DMS 273 (cell line): ENCODE results near the gene DDIAS.
A peak's percentile ranks its signal among the peaks of the same experiment; 100 is the strongest.
"Not testable (repeated sequence)": the region's sequence is repeated elsewhere in the genome, so short reads cannot be mapped to it uniquely, and the experiment has no call there.

Source experiments
- DNase-seq: peaks from one replicate; lab custom pipeline; 2025; ENCODE audit not compliant: unreplicated experiment; lab: John Stamatoyannopoulos, UW

DDIAS gene, protein sequence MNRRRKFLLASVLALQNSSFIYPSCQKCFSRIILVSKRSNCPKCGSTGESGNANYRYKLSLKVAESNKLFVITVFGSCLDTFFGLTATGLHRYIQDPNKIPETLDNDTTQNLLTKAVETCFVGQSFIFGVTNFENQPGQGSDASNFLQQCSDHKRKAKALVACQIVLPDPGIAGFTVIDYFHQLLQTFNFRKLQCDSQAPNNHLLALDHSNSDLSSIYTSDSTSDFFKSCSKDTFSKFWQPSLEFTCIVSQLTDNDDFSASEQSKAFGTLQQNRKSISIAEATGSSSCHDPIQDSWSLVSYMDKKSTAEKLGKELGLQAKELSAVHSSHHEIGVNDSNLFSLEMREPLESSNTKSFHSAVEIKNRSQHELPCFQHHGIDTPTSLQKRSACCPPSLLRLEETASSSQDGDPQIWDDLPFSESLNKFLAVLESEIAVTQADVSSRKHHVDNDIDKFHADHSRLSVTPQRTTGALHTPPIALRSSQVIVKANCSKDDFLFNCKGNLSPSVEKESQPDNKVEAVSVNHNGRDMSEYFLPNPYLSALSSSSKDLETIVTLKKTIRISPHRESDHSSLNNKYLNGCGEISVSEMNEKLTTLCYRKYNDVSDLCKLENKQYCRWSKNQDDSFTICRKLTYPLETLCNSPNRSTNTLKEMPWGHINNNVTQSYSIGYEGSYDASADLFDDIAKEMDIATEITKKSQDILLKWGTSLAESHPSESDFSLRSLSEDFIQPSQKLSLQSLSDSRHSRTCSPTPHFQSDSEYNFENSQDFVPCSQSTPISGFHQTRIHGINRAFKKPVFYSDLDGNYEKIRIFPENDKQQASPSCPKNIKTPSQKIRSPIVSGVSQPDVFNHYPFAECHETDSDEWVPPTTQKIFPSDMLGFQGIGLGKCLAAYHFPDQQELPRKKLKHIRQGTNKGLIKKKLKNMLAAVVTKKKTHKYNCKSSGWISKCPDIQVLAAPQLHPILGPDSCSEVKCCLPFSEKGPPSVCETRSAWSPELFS

GRCh38 chr11:82901165-82901921 lies at the start of gene DDIAS:
DDIAS (plus strand) TSS chr11:82901736; CDS start chr11:82914739, 13,003 bp downstream.
- DNase-seq, result peak; percentile 98

GRCh38 chr11:82854242-82854641 lies 47.3 kb upstream of the DDIAS start:
- DNase-seq, result no peak

DNA sequence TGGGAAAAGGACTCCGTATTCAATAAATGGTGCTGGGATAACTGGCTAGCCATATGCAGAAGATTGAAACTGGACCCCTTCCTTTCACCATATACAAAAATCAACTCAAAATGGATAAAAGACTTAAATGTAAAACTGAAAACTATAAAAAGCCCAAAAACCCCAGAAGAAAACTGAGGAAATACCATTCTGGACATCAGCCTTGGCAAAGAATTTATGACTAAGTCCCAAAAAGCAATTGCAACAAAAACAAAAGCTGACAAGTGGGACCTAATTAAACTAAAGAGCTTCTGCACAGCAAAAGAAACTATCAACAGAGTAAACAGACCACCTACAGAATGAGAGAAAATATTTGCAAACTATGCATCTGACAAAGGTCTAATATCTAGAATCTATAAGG lies 46.6 kb upstream of the DDIAS start:
- DNase-seq, result not testable (repeated sequence)

DNA sequence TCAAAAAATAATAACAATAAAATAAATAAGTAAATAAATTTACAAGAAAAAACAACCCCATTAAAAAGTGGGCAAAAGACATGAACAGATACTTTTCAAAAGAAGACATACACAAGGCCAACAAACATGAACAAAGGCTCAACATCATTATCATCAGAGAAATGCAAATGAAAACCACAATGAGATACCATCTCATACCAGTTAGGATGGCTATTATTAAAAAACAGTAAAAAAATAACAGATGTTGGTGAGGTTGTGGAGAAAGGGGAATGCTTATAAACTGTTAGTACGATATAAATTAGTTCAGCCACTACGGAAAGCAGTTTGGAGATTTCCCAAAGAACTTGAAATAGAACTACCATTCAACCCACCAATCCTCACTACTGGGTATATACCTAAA lies 45.9 kb upstream of the DDIAS start:
- no peak for DNase-seq

- DNase-seq, result no peak
These were observed 44.4 kb upstream of the DDIAS start for GRCh38 chr11:82857145-82857544.

DNA sequence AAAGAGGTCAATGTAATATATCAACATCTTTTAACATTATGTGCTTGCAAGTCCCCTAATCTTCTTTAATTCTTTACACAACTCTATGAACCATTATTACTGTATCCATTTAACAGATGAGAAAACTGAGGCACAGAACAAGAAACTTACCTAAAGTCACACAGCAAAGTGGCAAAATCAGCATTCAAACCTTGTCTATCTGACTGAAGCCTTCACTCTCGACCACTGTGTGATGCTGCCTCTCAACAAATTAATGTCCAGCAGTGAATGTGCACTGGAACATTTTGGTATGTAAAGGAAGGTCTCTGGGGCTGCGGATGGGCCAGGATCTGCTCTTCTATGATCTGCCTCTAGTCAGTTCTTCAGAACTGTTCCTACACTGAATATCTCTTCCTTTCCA lies 43.4 kb upstream of the DDIAS start:
- DNase-seq, result no peak

DNA sequence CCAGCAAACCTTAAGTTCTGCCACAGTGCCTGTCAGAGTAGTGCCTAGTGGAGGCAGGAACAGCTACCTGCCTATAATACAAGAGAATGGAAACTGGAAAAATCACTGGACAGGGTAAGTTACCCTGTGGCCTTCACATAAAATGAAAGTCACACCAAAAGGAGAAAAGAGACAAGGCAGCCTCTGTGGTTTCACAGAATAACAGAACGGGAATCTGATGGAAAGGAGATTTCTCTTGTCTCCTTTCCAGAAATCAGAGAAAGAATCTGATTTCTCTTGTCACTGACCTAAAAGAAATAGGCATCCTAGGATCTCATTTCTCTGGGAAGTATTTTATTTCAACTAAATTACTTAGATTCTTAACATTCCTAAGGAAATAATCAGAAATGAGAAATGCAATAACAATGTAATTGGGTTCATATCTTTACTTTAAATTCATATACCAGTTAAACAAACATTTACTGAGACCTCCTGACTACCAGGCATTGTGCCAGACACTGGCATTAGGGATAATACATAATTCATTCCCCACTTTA lies 42.9 kb upstream of the DDIAS start:
- peak; percentile 2 for DNase-seq

GRCh38 chr11:82859750-82860149 lies 41.8 kb upstream of the DDIAS start:
- DNase-seq, result no peak

DNA sequence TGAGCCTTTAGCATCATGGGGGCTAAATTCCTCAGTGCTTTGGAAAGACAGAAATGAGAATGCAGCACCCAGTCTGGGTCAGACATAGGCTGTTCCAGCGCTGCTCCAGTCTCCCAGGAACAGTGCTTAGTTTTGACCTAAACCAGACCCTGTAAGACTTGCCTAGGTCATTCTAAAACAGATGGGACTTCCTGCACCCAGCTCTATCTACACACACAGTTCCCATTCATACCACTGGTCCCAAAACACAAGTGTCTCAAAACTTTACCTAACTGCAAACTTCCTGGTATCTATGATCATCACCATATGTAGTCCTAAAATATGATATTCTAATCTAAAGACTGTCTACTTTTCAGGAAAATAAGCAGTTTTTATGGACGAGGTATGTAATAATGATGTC lies 39.2 kb upstream of the DDIAS start:
- DNase-seq, result no peak

GRCh38 chr11:82863209-82863608 lies 38.3 kb upstream of the DDIAS start:
- no peak for DNase-seq

GRCh38 chr11:82864268-82864667 lies 37.3 kb upstream of the DDIAS start:
- DNase-seq, result peak; percentile 66

DNA sequence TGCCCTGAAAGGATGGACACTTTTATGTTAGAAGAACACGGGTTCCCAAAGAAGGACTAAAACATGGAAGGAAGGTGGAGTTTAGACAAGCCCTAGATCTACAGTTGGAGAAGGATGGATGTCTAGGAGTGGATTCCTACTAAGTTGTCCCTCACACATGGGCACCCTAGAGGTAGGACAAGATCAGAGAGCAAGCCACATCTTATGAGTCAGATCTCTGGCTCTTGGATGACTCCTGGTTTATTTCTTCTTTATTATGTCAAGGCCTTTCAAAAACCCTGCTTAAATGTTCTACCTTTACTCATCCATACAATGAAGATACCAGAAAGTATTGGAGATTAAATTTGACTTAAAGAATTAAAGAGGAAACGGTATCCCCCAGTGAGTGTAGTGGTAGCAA lies 35.7 kb upstream of the DDIAS start:
- no peak for DNase-seq

DNA sequence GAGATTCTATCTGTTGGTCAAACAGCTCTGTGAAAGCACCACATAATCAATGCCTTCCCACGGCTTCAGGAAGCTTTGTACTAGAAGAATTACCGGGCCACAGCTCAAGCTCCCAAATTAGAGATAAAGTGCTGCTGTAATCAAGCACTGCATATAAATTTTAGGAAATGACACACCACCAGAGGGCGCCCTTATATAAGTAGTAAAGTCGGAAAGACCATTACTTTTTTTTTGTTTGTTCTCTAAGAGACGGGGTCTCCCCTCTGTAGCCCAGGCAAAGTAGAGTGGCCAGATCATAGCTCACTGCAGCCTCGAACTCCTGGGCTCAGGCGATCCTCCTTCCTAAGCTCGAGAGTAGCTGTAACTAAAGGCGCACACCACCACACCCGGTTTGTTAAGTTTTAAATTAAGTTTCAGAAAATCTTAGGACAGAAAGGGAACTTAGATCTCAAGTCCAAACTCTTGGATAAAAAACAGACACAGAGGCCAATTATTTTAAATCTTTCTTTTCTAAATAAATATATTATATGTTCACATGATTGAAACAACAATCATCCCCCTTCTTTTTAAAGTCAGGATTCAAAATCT lies 33.9 kb upstream of the DDIAS start:
- DNase-seq, result peak; percentile 85

- DNase-seq, result no peak
These were observed 31.9 kb upstream of the DDIAS start for GRCh38 chr11:82869657-82870056.

- DNase-seq, result no peak
These were observed 29.9 kb upstream of the DDIAS start for GRCh38 chr11:82871646-82872045.

GRCh38 chr11:82872377-82873150 lies 29.0 kb upstream of the DDIAS start:
- DNase-seq, result no peak

- DNase-seq, result no peak
These were observed 27.6 kb upstream of the DDIAS start for GRCh38 chr11:82873919-82874333.

- no peak for DNase-seq
These were observed 26.7 kb upstream of the DDIAS start for GRCh38 chr11:82874646-82875523.

- DNase-seq, result no peak
These were observed 17.7 kb upstream of the DDIAS start for GRCh38 chr11:82883853-82884252.
